HG02885 (cell line): ENCODE measurements around the gene TNPO3.

Experiments
- ATAC-seq: cut with Tn5 transposase; IDR thresholded peaks from one replicate; pipeline ENCODE4 v1.9.1; 2021; ENCODE audit warnings: mild to moderate bottlenecking; ENCODE audit not compliant: unreplicated experiment, poor library complexity

Gene TNPO3

DNA sequence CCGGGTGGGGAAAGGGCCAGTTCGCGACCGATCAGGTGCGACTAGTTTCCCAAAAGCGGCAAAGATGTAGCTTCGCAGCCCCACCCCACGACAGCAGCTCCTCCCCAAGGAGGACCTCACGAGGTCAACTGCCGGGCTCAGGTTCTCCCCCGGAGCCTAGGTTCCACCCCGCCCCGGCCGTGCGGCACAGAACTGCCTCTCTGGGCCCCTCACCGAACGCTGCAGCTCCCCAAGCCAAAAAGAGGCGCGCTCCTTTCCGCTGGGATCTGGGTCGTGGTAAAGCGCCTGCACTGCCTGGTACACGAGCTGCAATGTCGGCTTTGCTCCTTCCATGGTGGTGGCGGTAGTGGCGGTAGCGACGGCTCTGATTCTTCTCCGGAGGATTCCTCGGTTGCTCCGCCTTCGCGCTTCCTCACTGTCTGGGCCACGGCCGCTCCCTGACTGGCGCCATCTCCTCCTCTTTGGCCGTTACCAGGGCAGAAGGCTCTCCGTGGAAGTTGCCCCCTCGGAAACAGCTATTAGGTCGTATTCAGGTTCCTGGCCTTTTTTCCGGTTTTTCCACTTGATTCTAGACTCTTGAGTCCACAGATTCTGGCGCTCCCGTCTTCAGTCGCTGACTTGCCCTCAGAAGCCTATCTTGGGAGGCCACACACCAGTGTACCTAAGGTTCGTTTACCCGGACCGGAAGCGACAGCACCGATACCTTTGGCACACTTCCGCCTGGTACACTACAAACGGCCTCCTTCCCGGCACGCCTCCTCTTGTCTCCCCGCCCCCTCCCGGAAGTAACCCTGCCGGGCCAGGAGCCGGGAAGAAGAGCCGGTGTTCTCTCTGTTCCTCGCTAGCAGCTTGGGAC, at the start of gene TNPO3:
Gene TNPO3, minus strand, starts transcription at position 674 of the 856 bp plus-strand sequence. Its CDS starts 341 bp downstream, at position 333.
- peak; percentile 84 for ATAC-seq

GRCh38 chr7:129103561-129104324, 48.8 kb upstream of the TNPO3 start:
- ATAC-seq, result no peak

GRCh38 chr7:129101746-129102145, 46.8 kb upstream of the TNPO3 start:
- no peak for ATAC-seq

DNA sequence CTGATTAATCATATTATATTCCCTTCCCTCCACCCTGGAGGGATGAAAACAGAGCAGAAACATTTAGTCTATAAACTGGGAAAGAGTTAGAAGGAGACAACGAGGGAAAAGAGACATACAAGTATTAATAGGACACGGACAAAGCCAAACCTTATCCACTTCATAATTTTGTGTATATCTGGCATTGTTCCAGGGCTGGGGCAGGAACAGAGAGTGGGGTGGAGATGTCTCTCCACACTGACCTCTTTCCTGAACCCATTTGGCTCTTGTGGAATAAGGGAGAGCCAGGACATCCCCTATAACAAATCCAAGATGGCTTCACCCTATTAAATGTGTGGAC, 45.9 kb upstream of the TNPO3 start:
- no peak for ATAC-seq

DNA sequence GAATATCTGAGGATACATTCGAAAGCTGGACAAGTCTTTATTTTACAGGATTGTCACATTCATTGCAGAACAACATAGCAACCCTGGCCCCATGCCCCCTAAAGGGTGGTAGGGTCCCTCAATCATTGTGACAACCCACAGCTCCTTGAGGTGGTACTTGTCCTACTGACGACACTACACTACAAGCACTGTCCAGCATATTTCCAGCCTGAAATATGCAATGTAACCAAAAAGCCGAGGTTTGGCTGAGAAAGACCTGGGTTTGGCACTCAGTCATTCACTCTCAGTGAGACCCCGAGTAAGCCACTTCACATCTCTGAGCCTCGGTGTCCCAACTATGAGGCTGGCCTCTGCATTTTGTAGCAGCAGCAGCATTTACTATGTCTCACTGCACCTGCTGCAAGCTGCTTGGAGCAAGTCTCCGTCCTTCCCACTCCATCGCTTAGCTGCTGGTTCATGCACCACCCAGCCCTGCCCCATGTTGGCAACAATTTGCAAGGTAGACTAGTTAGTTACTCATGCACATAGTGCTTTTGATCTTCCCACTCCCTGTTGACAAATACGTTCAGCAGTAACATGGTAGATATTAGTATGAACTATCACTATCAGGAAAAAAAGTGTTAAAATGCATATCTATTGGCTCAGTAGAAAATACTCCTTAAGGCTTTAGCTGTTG, 43.6 kb upstream of the TNPO3 start:
- no peak for ATAC-seq

GRCh38 chr7:129095258-129095657, 40.3 kb upstream of the TNPO3 start:
- ATAC-seq, result peak; percentile 77

DNA sequence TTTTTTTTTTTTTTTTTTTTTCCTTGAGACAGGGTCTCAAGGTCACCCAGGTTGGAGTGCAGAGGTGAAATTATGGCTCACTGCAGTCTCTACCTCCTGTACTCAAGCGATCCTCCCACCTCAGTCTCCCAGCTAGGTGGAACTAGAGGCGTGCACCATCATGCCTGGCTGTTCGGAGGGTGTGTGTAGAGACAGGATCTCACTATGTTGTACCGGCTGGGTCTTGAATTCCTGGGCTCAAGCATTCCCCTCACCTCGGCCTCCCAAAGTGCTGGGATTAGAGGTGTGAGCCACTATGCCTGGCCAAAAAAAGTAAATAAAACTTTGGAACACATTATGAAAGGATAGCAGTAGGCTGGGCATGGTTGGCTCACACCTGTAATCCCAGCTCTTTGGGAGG, 39.6 kb upstream of the TNPO3 start:
- no peak for ATAC-seq

- ATAC-seq, result no peak
These were observed 39.1 kb upstream of the TNPO3 start for GRCh38 chr7:129093867-129094456.

GRCh38 chr7:129091484-129092002, 36.6 kb upstream of the TNPO3 start:
- ATAC-seq, result peak; percentile 76

DNA sequence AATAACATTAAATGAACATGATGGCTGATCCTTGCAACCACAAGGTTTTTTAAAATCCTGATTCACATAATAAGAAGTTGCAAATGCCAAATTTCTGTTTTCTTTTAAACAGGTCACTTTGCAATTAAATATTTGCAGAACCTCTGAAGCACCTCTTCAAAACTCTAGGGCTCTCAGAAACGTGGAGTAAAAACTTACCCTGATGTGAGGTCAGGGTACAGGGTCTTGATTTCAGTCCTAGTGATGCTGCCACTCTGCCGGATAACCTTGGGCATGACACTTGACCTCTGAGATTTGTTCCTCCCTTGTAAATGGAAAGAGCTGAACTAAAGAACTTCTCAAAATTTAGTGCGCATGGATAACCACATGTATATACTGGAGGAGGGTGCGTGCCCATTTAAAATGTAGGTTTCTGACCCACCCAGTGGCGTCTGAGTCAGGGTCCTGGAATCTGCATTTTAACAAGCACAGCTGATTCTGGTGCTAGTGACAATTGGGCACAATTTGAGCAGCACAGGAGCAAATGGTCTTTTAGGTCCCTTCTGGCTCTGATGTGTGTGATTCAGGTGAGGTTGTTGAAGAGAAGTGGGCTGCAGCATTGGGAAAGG, 35.5 kb upstream of the TNPO3 start:
- no peak for ATAC-seq

DNA sequence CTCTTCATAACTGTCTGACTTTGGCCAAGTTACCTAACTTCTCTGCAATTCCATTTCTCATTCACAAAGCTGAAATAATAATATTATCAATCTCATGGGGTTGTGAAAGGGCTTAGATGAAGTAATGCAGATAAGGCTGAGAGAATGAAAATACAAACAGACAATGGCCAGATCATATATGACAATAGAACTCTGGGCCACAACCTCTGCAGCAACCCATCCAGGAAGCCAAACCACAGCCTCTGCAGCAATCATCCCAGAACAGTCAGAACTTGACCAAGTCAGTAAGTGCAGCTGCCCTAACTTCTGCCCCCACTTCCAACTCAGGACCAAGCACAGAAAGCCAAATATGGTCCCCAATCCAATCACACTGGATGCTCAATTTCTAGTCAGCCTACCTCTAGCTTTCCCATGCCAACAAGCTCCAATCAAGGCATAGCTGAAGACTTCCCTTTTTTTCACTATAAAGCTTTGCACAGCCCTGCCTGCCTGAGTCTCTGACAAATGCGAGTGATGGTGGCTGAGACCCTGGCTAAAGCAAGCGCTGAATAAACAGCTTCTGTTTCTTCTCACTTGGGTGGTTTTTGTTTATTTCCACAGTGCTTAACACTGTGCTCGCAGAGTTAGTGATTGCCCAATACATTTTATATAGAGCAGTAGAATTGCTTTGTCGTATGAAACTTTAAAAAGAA, 34.8 kb upstream of the TNPO3 start:
- ATAC-seq, result peak; percentile 74

GRCh38 chr7:129084801-129085551, 30.1 kb upstream of the TNPO3 start:
- ATAC-seq, result no peak

- no peak for ATAC-seq
These were observed 28.6 kb upstream of the TNPO3 start for GRCh38 chr7:129083525-129083924.

- ATAC-seq, result no peak
These were observed 23.5 kb upstream of the TNPO3 start for GRCh38 chr7:129078455-129078854.

DNA sequence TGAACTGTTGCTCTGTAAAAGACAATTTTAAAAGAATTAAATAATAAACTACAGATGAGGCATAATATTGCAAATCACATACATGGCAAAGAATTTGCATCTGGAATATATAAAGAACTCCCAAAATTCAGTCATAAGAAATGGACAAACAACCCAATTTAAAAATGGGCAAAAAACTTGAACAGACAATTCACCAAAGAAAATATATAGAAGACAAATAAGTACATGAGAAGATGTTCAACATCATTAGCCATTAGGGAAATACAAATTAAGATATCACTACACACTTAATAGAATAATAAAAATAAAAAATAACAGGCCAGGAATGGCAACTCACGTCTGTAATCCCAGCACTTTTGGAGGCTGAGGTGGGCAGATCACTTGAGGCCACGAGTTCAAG, 22.0 kb upstream of the TNPO3 start:
- ATAC-seq, result no peak

DNA sequence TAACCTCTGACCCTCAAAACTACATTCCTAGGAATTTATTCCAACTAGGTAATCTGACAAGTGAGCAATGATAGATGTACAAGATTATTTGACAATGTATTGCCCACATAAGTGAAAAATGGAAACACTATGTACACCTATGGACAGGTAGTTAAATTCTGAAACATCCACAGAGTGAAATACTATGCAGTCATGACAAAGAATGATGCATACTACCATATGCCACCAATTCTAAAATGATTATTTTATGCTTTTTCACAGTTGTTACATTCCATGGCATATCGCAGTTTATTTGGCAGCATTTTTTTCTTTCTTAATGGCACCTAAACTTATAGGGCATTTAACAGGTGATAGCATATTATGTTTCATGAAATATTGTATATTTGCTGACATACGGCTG, 20.1 kb upstream of the TNPO3 start:
- no peak for ATAC-seq

- ATAC-seq, result no peak
These were observed 19.5 kb upstream of the TNPO3 start for GRCh38 chr7:129074361-129074871.

DNA sequence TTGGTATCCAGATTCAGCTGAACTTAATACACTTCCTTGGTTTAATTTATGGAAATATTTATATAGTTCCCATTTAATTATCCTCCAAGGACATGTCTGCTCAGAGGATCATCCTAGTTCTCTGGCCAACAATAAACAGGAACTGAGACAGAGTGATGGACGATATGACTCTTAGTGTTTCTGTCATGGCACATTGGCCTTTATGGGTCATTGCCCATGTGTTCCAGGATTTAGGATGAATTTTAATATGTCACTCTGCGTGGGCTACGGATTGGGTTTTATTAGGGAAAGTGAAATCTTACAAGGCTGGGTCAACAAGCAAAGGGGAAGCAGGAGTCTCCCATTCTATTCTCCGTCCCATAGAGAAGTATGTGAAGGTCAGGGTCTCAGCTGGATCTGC, 18.8 kb upstream of the TNPO3 start:
- no peak for ATAC-seq

GRCh38 chr7:129073204-129073603, 18.3 kb upstream of the TNPO3 start:
- ATAC-seq, result no peak
